Gastroesophageal sphincter (tissue), 3 donors: ENCODE data around the gene SMIM28.

Experiments used
- EP300 ChIP-seq: sonication (generic); formaldehyde crosslinking; IDR thresholded peaks from one replicate; pipeline ENCODE4 v1.6.1; 2017; ENCODE audit warnings: antibody characterized with exemption, mild to moderate bottlenecking
- POLR2A ChIP-seq, 2 donors: fragments of 450-650 bp; IDR thresholded peaks; one replicate each; pipeline ENCODE4 v1.6.1; 2017; ENCODE audit warnings: antibody characterized with exemption in 2 of 2, mild to moderate bottlenecking in 2 of 2, moderate library complexity in 1 of 2
- POLR2AphosphoS5 ChIP-seq: sonication (generic); formaldehyde crosslinking; IDR thresholded peaks from one replicate; pipeline ENCODE4 v1.6.1; 2017; ENCODE audit warnings: antibody characterized with exemption
- TF ChIP-seq, protein P1 (sequence below), 4 experiments: fragments of 200-600 bp in 2 of 4; fragments of 450-650 bp in 2 of 4; sonication (generic) in 1 of 4; IDR thresholded peaks; one replicate each; pipeline ENCODE4 v1.5.1; 2017 to 2019; ENCODE audit warnings: antibody characterized with exemption in 4 of 4, mild to moderate bottlenecking in 2 of 4, moderate library complexity in 2 of 4

GRCh38 chr6:138386897-138387296 is 9.2 kb downstream of the SMIM28 start:
- TF ChIP-seq, protein P1, sequence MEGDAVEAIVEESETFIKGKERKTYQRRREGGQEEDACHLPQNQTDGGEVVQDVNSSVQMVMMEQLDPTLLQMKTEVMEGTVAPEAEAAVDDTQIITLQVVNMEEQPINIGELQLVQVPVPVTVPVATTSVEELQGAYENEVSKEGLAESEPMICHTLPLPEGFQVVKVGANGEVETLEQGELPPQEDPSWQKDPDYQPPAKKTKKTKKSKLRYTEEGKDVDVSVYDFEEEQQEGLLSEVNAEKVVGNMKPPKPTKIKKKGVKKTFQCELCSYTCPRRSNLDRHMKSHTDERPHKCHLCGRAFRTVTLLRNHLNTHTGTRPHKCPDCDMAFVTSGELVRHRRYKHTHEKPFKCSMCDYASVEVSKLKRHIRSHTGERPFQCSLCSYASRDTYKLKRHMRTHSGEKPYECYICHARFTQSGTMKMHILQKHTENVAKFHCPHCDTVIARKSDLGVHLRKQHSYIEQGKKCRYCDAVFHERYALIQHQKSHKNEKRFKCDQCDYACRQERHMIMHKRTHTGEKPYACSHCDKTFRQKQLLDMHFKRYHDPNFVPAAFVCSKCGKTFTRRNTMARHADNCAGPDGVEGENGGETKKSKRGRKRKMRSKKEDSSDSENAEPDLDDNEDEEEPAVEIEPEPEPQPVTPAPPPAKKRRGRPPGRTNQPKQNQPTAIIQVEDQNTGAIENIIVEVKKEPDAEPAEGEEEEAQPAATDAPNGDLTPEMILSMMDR (IDR thresholded peaks at IDR 0.05) = no peak
- TF ChIP-seq POLR2AphosphoS5 (no peak), POLR2A (IDR thresholded peaks at IDR 0.05) (no peak), EP300 (no peak)
